Activated CD4-positive, alpha-beta T cell treated with anti-CD3 and anti-CD28 coated beads, Interleukin-2, amount 50 U/mL, for 16 hours (primary cell): ENCODE data around the gene TINAG.

Experiments used
- DNase-seq: peaks from one replicate; pipeline ENCODE4 v3.0.0-alpha.2; 2020

TINAG gene

GRCh38 chr6:54431466-54431865 lies 123.2 kb downstream of the TINAG start:
- no peak for DNase-seq
